Omental fat pad (tissue), 4 donors: Measurements from ENCODE around the gene ZXDB. TPM values are rescaled to one million over a fixed set of nuclear protein-coding genes. Genes with fewer than 3 reads are reported as not detected.
A peak's percentile ranks its signal among the peaks of the same experiment; 100 is the strongest.
"Not testable (repeated sequence)": the region's sequence is repeated elsewhere in the genome, so short reads cannot be mapped to it uniquely, and the experiment has no call there.

Experiments
- ATAC-seq: fragments of 150-250 bp; one replicate; pipeline ENCODE4 v1.9.1; 2016; ENCODE audit warnings: mild to moderate bottlenecking, moderate library complexity; ENCODE audit not compliant: low FRiP score
- DNase-seq: peaks from one replicate; pipeline ENCODE4 v3.0.0-alpha.2; 2019; ENCODE audit warnings: low spot score
- total RNA-seq, 4 donors: library from RNA; depleted of rRNA; stranded (reverse); fragments of >200 nt; gene quantifications; one replicate each; pipeline ENCODE4 v1.1.0, GENCODE V29; 2016
- TF ChIP-seq, protein P1 (sequence below), 3 donors: fragments of 450-650 bp; IDR thresholded peaks; one replicate each; pipeline ENCODE4 v1.5.1; 2016 to 2017; ENCODE audit warnings: antibody characterized with exemption in 3 of 3, mild to moderate bottlenecking in 3 of 3, moderate library complexity in 2 of 3

ZXDB gene
- total RNA-seq, 4 donors from 2014 or later = 9.9 to 23.1 (median 12.6) TPM

DNA sequence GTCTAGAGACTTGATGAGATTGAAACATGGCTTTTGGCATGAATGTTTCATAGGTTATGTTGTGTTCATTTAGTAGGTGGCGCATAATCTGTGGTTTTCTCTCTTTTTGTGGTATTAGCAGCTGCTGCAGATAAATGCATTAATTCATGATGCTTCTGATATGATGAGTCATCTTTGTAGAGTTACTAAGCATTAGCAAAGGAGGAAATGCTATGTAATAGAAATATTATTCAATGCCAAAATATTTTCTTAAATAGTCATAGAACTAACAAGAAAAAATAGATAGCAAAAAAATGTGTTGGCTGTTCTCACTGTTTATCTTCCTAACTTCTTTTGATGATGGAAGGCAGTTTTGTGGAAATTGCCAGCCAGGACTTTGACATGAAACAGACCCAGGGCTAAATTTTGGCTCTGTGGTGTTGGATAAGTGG lies 3.6 kb downstream of the ZXDB start:
- ATAC-seq = peak; percentile 35
- DNase-seq = no peak
- TF ChIP-seq, protein P1, sequence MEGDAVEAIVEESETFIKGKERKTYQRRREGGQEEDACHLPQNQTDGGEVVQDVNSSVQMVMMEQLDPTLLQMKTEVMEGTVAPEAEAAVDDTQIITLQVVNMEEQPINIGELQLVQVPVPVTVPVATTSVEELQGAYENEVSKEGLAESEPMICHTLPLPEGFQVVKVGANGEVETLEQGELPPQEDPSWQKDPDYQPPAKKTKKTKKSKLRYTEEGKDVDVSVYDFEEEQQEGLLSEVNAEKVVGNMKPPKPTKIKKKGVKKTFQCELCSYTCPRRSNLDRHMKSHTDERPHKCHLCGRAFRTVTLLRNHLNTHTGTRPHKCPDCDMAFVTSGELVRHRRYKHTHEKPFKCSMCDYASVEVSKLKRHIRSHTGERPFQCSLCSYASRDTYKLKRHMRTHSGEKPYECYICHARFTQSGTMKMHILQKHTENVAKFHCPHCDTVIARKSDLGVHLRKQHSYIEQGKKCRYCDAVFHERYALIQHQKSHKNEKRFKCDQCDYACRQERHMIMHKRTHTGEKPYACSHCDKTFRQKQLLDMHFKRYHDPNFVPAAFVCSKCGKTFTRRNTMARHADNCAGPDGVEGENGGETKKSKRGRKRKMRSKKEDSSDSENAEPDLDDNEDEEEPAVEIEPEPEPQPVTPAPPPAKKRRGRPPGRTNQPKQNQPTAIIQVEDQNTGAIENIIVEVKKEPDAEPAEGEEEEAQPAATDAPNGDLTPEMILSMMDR (IDR thresholded peaks at IDR 0.05) = no peak

DNA sequence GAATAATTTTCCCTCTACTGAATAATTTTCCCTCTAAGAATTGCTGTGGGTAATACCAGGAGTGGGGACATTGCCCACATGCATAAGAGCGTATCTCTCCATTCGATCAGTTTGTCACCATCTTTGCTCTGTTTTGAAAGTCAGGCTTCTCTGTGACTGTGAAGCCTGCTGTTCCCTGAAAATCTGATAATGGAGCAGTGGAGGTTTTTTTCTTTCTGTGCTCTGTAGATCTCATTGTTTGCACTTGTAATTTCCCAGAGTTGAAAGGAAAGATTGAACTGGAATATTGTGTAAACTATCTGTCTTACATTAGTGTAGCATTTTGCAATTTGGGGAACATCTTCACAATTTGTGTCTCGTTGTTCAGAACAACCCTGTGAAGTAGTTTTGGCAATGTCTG lies 4.3 kb downstream of the ZXDB start:
- DNase-seq (no peak), ATAC-seq (no peak)
- TF ChIP-seq, protein P1 (IDR thresholded peaks at IDR 0.05) = no peak

DNA sequence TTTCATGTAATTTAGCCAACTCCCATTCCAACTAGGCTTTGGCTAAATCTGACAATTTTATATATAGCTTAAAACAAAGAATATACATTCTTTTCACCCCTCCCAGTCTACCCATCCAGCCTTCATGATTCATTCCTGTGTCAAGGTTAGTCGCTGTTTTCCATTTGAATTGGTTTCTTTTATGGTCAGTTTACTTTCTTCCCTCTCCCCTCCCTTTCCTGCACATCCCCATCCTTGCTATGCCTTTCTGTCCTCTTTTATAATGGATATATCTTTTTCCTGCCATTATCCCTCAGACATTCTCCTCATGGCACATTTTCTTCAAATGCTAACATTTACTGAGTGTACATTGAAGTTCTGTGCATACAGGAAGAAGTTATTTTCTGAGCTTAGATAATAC lies 4.7 kb downstream of the ZXDB start:
- ATAC-seq (no peak), DNase-seq (no peak)
- TF ChIP-seq, protein P1 (IDR thresholded peaks at IDR 0.05) = no peak

DNA sequence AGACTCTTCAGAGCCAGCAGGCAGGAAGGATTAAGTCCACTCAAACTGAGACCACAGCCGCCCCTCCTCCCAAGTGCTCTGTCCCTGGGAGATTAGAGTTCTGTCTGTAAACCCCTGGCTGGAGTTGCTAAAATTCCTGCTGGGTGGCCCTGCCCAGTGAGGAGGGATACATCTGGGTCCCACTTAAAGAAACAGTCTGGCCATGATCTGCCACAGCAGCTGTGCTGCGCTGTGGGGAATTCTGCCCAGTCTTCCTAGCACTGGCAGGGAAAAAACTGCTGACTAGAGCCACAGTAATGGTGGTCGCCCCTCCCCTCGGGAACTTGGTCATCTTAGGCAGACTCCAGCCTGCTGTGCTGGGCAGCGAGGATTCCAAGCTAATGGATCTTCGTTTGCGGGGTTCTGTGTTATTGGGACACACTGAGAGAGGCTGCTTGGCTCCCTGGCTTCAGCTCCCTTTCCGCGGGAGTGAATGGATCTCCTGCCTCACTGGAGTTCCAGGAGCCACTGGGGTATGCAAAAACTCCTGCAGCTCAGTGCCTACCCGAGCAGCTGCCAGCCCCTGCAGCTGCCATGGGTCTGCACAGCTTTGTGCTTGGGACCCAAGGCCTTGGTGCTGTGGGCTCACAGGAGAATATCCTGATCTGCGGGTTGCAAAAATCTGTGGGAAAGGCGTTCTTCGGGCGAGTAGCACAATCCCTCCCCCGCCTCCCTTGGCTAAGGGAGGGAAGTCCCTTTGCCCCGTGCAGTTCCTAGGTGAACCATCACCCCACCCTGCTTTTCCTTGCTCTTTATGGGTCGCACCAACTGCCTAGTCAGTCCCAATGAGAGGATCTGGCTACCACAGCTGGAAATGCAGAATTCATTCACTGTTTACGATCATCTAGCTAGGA lies 15.7 kb downstream of the ZXDB start:
- TF ChIP-seq, protein P1 (IDR thresholded peaks at IDR 0.05) = no peak
- DNase-seq = no peak
- no peak for ATAC-seq

DNA sequence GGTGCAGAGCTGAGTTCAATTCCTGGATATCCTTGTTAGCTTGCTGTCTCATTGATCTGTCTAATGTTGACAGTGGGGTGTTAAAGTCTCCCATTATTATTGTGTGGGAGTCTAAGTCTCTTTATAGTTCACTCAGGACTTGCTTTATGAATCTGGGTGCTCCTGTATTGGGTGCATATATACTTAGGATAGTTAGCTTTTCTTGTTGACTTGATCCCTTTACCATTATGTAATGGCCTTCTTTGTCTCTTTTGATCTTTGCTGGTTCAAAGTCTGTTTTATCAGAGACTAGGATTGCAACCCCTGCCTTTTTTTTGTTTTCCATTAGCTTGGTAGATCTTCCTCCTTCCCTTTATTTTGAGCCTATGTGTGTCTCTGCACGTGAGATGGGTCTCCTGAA lies 21.5 kb downstream of the ZXDB start:
- not testable (repeated sequence) for ATAC-seq, DNase-seq

DNA sequence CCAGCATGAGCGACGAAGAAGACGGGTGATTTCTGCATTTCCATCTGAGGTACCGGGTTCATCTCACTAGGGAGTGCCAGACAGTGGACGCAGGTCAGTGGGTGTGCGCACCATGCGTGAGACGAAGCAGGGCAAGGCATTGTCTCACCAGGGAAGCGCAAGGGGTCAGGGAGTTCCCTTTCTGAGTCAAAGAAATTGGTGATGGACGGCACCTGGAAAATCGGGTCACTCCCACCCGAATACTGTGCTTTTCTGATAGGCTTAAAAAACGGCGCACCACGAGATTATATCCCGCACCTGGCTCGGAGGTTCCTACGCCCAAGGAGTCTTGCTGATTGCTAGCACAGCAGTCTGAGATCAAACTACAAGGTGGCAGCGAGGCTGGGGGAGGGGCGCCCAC lies 37.6 kb downstream of the ZXDB start:
- not testable (repeated sequence) for DNase-seq, ATAC-seq

DNA sequence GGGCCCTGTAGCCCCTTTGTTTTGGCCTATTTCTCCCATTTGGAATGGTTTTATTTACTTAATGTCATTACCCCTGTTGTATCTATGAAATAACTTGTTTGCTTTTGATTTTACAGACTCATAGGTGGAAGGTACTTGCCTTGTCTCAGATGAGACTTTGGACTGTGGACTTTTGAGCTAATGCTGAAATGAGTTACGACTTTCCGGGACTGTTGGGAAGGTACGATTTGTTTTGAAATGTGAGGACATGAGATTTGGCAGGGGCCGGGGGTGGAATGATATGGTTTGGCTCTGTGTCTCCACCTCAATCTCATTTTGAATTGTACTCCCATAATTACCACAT lies 48.8 kb downstream of the ZXDB start:
- no peak for DNase-seq
- ATAC-seq = no peak
- TF ChIP-seq, protein P1 (IDR thresholded peaks at IDR 0.05) = no peak

DNA sequence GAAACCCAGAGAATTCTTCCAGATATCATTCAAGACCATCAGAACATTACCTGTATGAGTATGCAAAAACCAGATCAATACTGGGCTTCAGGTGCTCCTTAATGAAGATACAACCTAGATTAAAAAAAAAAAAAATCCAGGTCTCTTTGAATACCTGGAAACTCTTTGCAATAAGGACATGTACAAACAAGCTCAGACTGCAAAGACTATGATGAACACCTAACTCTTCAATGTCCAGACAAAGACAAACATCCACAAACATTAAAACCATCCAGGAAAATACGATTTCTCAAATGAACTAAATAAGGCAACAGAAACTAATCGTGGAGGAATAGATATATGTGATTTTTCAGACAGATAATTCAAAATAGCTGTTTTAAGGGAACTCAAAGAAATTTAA lies 49.5 kb downstream of the ZXDB start:
- TF ChIP-seq, protein P1 (IDR thresholded peaks at IDR 0.05) = no peak
- ATAC-seq (no peak), DNase-seq (no peak)
